ENCODE measurements around the gene ZFR2.
A peak's percentile ranks its signal among the peaks of the same experiment; 100 is the strongest.
"Not testable (repeated sequence)": the region's sequence is repeated elsewhere in the genome, so short reads cannot be mapped to it uniquely, and the experiment has no call there.

Gene ZFR2

DNA sequence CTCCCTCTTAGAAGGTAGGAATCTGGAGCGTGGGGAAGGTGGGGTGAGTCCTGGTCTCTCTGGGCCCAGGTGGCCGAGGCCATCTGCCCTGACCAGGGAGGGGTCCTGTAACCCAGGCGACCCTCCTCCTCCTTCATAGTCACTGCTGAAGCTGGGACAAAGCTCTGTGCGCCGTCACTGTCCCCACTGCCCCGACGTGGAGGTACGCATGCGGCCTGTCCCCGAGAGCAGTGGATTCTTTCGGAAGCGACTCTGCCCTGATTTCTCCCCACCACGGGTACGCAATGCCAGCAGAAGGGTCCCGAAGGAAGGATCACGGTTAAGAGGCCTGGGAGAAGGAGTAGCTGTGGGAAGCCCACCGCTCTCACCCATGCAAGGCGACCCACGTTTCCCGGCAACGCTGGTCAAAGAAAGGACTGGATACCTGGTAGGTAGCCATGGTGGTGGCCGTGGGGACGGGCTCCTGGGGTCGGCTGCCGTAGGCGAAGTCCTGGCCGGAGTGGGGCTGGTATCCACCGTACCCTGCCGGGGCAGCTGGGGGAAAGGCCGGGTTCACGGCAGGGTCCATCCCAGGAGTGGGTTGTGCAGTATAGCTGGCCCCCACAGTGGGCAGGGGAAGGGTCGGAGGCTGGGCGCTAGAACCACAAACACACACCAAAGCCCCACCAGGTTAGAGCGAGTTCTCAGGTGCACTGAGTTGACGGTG lies 34.3 kb downstream of the ZFR2 start:
- DNase-seq: no peak

GRCh38 chr19:3833578-3834348 lies 35.1 kb downstream of the ZFR2 start:
- no peak for DNase-seq

DNA sequence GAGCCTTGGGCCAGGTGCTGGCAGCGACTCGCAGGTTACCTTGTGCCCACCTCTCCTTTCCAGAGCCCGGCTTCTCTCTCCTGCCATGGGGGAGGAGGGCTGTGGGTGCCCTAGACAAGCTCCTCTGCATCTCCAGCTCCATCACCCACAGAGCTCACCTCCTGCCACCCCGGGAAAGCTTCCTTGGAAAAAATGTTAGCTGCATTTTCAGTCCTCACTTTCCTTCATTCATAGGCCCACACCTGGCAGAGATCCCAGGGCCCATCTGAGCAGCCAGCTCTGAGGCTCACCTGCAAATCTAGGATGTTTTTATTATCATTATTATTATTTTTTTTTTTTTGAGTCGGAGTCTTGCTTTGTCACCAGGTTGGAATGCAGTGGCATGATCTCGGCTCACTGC lies 36.8 kb downstream of the ZFR2 start:
- no peak for DNase-seq

DNA sequence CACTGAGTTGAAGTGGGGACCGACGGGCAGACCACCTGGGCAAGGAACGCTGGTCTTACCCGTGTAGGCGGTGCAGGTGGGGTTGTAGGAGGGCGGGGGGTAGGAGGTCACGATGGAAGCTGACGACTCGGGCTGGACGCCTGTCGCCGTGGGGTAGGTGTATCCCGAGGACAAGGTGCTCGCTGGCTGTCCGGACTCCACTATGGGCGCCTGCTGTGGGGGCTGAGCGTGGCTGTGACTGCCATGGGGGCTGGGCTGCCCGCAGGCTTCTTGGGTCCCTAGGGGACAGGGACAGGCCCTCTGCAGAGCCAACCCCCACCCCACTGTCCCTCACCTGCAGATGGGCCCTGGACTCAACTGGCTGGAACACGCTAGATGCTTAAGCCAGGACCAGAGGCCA lies 37.2 kb downstream of the ZFR2 start:
- DNase-seq: no peak

GRCh38 chr19:3830621-3831589 lies 37.9 kb downstream of the ZFR2 start:
- DNase-seq: no peak

GRCh38 chr19:3827306-3827705 lies 41.5 kb downstream of the ZFR2 start:
- DNase-seq: no peak

- DNase-seq: no peak
These were observed 42.7 kb downstream of the ZFR2 start for GRCh38 chr19:3826163-3826562.

DNA sequence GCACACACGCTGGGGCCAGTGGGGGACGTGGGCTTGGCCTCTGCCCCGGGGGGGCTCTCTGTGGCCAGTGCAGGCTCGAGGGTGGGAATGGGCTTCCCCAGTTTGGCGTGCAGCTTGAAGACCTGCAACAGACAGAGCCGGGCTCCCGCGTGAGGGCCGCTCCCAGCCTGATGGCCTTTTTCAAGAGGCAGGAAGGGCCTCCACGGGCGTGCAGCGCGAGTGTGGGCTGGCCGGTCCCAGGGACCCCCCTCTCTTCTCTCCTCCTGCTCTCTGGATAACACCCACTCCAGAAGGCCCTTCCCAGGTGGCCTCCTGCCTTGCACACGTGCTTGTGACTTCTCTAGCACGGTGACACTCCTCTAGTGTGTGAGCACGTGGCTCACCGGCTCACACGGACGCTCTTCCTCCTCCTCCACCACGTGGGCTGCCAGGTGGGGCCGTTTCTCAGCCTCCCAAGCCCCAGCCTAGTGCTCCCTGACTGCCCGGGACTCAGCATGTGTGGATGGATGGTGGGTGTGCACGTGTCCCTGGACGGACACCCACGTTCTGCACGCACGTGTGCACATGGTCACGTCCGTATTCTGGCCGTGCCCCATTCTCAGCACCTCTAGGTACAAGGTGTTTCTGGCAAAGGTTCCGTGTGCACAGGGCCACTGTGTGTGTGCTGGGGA lies 43.4 kb downstream of the ZFR2 start:
- DNase-seq: no peak

GRCh38 chr19:3823350-3823713 lies 45.5 kb downstream of the ZFR2 start:
- DNase-seq: no peak

DNA sequence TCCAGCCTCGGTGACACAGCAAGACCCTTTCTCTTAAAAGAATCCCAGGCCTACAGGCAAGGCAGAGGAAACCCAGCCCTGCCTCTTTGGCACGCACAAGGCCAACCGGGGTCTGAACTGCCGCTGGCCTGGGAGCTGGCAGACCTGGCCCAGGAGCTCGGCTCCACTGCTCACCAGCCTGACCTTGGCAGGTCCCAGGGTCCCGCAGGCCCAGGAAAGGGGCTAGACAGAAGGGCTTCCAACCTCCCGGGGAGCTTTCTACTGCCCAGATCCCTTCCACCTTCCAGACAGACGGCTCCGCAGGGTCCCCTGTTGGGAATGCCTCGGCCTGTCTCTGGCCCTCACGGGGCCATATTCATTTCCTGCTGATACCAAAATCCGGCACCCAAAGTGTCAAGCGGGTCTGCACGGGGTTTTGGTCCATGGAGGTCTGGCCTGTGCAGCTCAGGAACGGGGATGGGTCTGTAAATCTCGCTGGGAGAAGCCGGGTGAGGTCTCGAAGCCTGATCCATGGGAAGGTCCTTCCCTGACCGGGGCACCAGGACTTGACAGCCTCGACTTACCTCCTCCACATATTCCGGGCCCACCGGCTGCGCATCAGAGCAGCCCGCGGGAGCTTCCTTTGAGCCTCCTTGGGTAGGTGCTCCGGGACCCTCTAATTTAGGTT lies 46.0 kb downstream of the ZFR2 start:
- no peak for DNase-seq

DNA sequence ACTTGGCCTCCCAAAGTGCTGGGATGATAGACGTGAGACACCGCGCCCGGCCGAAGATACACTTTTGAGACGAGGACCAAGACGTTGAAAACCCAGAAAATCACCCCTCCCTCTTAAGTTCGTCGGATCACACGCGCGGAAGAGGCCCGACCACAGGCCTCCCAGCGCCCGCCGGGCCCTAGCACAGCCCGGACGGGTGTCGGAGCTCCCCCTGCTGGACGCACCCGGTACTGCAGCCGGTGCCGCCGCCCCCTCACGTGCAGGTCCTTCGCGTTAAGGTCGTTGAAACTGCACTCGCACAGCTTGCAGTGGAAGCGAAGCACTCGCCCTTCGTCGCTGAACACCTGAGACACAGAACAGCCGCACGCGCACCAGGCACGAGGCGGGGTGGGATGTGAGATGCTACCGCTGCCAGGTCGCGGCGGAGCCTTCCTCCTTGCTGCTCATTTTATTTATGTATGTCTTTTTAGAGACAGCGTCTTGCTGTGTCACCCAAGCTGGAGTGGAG lies 46.9 kb downstream of the ZFR2 start:
- DNase-seq: peak; percentile 37

GRCh38 chr19:3821156-3821555 lies 47.7 kb downstream of the ZFR2 start:
- DNase-seq: no peak

GRCh38 chr19:3819989-3820388 lies 48.8 kb downstream of the ZFR2 start:
- DNase-seq: no peak

DNA sequence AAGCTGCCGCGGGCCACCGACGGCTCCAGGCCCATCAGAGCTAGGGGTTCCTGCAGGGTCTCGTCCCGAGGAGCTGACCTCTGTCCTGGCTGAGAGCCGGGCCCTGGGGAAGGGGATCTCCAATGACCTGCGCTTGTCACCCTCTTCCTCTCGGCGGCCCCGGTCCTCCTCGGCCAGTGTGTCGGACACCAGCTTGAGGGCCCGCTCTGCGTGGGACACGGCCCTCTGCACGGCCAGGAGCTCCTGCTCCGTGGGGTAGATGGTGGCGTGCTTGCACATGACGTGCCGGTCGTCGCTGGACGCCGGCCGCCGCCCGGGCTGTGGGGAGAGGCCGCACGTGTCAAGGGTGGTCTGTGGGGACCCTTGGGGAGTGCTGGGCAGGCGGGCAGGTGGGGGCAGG lies 49.9 kb downstream of the ZFR2 start:
- DNase-seq: no peak

GRCh38 chr19:3818466-3818865 lies 50.4 kb downstream of the ZFR2 start:
- DNase-seq: no peak

- DNase-seq: no peak
These were observed 51.1 kb downstream of the ZFR2 start for GRCh38 chr19:3817761-3818160.

DNA sequence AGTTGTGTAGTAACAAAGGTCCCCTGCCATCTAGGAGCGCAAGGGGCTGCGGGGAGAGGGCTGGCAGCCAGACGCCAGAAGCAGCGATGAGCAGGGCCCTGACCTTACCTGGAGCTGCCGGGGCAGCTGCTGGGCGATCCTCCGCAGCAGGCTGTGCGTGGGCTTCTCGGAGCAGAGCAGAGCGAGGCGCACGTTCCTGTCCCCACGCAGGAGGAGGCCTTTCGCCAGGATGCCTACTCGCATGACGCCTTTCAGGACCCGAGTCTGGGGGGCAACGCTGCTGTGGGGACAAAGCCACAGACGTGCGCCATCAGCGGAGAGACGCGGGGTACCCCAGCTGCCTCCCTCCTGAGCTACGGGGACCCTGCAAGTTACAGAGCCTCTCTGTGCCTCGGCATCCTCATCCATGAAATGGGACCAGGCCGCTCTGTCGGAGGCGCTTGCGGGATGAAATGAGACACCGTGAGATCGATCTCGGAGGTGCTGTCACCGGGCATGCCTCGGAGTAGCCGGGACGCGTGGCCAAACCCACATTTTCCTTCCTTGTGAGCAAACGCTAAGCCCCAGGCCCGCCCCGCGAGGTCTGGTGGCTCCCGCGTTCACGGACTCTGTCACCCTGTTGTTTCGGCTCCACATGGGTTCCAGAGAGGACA lies 52.1 kb downstream of the ZFR2 start:
- no peak for DNase-seq

DNA sequence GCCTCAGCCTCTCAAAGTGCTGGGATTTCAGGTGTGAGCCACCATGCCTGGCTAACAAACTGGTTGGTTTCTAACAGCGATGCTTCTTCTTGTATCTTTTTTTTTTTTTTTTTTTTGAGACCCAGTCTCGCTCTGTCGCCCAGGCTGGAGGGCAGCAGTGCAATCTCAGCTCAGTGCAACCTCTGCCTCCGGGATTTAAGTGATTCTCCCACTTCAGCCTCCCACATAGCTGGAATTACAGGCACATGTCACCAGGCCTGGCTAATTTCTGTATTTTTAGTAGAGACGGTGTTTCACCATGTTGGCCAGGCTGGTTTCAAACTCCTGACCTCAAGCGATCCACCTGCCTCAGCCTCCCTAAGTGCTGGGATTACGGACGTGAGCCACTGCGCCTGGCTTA lies 52.7 kb downstream of the ZFR2 start:
- not testable (repeated sequence) for DNase-seq

- no peak for DNase-seq
These were observed 54.2 kb downstream of the ZFR2 start for GRCh38 chr19:3814648-3815047.

DNA sequence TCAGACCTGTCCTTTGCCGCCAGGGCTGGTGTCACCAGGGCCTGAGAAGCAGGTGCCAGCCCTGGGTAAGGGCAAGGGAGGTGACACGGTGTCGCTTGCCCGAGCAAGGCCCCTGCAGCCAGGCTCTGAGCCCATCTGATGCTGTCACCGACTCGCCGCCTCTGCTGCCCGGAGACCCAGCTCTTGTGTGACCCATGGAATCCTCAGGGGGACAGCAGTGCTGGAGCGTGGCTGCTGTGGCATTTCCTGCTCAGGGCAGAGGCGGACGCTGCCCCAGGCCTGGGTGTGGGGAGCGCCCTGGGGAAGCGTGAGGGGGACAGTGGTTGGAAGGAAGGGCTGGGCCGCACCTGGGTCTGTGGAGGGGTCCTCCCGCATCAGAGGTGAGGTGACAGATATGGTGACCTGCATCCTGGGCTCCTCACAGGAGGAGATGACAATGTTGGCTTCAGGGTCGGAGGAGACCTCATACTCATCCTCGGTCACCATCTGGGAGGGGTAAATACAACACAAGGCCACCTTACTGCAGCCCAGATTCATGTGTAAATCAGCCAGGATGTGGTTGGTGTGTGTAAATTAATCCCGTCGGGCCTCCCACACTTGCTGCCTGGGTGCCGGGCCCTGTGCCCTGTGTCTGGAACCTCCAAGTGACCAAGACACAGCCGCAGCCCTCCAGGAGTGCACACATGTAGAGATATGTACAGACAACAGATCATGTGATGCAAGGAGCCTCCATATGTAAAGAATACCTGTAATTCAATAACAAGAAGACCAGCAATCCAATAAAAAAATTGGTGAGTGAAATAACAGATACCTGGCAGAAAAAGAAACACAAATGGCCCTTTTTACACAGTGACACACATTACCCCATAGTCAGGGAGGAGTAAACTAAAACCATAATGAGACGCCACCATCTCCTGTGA lies 55.1 kb downstream of the ZFR2 start:
- no peak for DNase-seq

All from NCI-H1694 (cell line).